ENCODE data around the gene OR2B6.

OR2B6 gene

GRCh38 chr6:27994616-27995015 is 37.6 kb downstream of the OR2B6 start:
- H3K36me3 ChIP-seq (ENCODE audit: control insufficient read depth, insufficient read depth, low read length) = no peaks in the 10 kb centered on the region
- WGBS (ENCODE audit: insufficient coverage, insufficient read length) = no CpG with 5 or more reads among the region's 2 CpGs
- no peak for DNase-seq (ENCODE audit: low read depth, low spot score)

GRCh38 chr6:28000351-28001045 is 43.5 kb downstream of the OR2B6 start:
- WGBS (ENCODE audit: insufficient coverage, insufficient read length) = no CpG with 5 or more reads among the region's 15 CpGs
- Histone ChIP-seq H3K4me3 (ENCODE audit: low read length) (no peak overlapping the region), H3K4me1 (ENCODE audit: control insufficient read depth, insufficient read depth, low read length) (peaks cover 5% of the 10 kb centered on the region), H3K9me3 (ENCODE audit: control insufficient read depth, insufficient read depth, low read length) (no peaks in the 10 kb centered on the region), H3K27ac (ENCODE audit: low read length) (no peak overlapping the region), H3K36me3 (ENCODE audit: control insufficient read depth, insufficient read depth, low read length) (no peaks in the 10 kb centered on the region), H3K27me3 (ENCODE audit: control insufficient read depth, insufficient read depth, low read length) (no peaks in the 10 kb centered on the region)
- DNase-seq (ENCODE audit: low read depth, low spot score) = no peak

More at GRCh38 chr6:27994616-27995015, 37.6 kb downstream of the OR2B6 start:
- no peak overlapping the region for H3K27ac ChIP-seq (ENCODE audit: low read length)
- H3K27me3 ChIP-seq (ENCODE audit: control insufficient read depth, insufficient read depth, low read length) = no peaks in the 10 kb centered on the region
- no peaks in the 10 kb centered on the region for H3K4me1 ChIP-seq (ENCODE audit: control insufficient read depth, insufficient read depth, low read length)
- H3K9me3 ChIP-seq (ENCODE audit: control insufficient read depth, insufficient read depth, low read length) = no peaks in the 10 kb centered on the region
- no peak overlapping the region for H3K4me3 ChIP-seq (ENCODE audit: low read length)

- Histone ChIP-seq H3K36me3 (ENCODE audit: control insufficient read depth, insufficient read depth, low read length) (no peaks in the 10 kb centered on the region), H3K27me3 (ENCODE audit: control insufficient read depth, insufficient read depth, low read length) (no peaks in the 10 kb centered on the region), H3K9me3 (ENCODE audit: control insufficient read depth, insufficient read depth, low read length) (no peaks in the 10 kb centered on the region), H3K27ac (ENCODE audit: low read length) (no peak overlapping the region), H3K4me1 (ENCODE audit: control insufficient read depth, insufficient read depth, low read length) (peaks cover 6% of the 10 kb centered on the region), H3K4me3 (ENCODE audit: low read length) (no peak overlapping the region)
- no peak for DNase-seq (ENCODE audit: low read depth, low spot score)
- no CpG with 5 or more reads among the region's 15 CpGs for WGBS (ENCODE audit: insufficient coverage, insufficient read length)
Measured at GRCh38 chr6:28001351-28001750, 44.3 kb downstream of the OR2B6 start.

GRCh38 chr6:28001751-28002150 is 44.7 kb downstream of the OR2B6 start:
- peaks cover 6% of the 10 kb centered on the region for H3K4me1 ChIP-seq (ENCODE audit: control insufficient read depth, insufficient read depth, low read length)
- no peak overlapping the region for H3K27ac ChIP-seq (ENCODE audit: low read length)
- H3K36me3 ChIP-seq (ENCODE audit: control insufficient read depth, insufficient read depth, low read length) = no peaks in the 10 kb centered on the region
- H3K9me3 ChIP-seq (ENCODE audit: control insufficient read depth, insufficient read depth, low read length) = no peaks in the 10 kb centered on the region
- no peak for DNase-seq (ENCODE audit: low read depth, low spot score)
- H3K27me3 ChIP-seq (ENCODE audit: control insufficient read depth, insufficient read depth, low read length) = no peaks in the 10 kb centered on the region
- no CpG with 5 or more reads among the region's 5 CpGs for whole genome bisulfite sequencing (ENCODE audit: insufficient coverage, insufficient read length)
- no peak overlapping the region for H3K4me3 ChIP-seq (ENCODE audit: low read length)

GRCh38 chr6:28002161-28002560 is 45.1 kb downstream of the OR2B6 start:
- DNase-seq (ENCODE audit: low read depth, low spot score) = no peak
- no peaks in the 10 kb centered on the region for H3K36me3 ChIP-seq (ENCODE audit: control insufficient read depth, insufficient read depth, low read length)

GRCh38 chr6:28003059-28003458 is 46.0 kb downstream of the OR2B6 start:
- no peaks in the 10 kb centered on the region for H3K36me3 ChIP-seq (ENCODE audit: control insufficient read depth, insufficient read depth, low read length)
- H3K9me3 ChIP-seq (ENCODE audit: control insufficient read depth, insufficient read depth, low read length) = no peaks in the 10 kb centered on the region
- no CpG with 5 or more reads among the region's 5 CpGs for WGBS (ENCODE audit: insufficient coverage, insufficient read length)

More at GRCh38 chr6:28002161-28002560, 45.1 kb downstream of the OR2B6 start:
- Histone ChIP-seq H3K4me1 (ENCODE audit: control insufficient read depth, insufficient read depth, low read length) (peaks cover 6% of the 10 kb centered on the region), H3K4me3 (ENCODE audit: low read length) (no peak overlapping the region), H3K27ac (ENCODE audit: low read length) (no peak overlapping the region), H3K9me3 (ENCODE audit: control insufficient read depth, insufficient read depth, low read length) (no peaks in the 10 kb centered on the region), H3K27me3 (ENCODE audit: control insufficient read depth, insufficient read depth, low read length) (no peaks in the 10 kb centered on the region)
- no CpG with 5 or more reads among the region's 5 CpGs for WGBS (ENCODE audit: insufficient coverage, insufficient read length)

GRCh38 chr6:28003661-28004060 is 46.6 kb downstream of the OR2B6 start:
- Histone ChIP-seq H3K4me1 (ENCODE audit: control insufficient read depth, insufficient read depth, low read length) (peaks cover 6% of the 10 kb centered on the region), H3K27ac (ENCODE audit: low read length) (no peak overlapping the region), H3K27me3 (ENCODE audit: control insufficient read depth, insufficient read depth, low read length) (no peaks in the 10 kb centered on the region), H3K9me3 (ENCODE audit: control insufficient read depth, insufficient read depth, low read length) (no peaks in the 10 kb centered on the region), H3K4me3 (ENCODE audit: low read length) (no peak overlapping the region), H3K36me3 (ENCODE audit: control insufficient read depth, insufficient read depth, low read length) (no peaks in the 10 kb centered on the region)
- WGBS (ENCODE audit: insufficient coverage, insufficient read length) = no CpG with 5 or more reads among the region's 3 CpGs
- no peak for DNase-seq (ENCODE audit: low read depth, low spot score)

More at GRCh38 chr6:28003059-28003458, 46.0 kb downstream of the OR2B6 start:
- no peak overlapping the region for H3K27ac ChIP-seq (ENCODE audit: low read length)
- peaks cover 6% of the 10 kb centered on the region for H3K4me1 ChIP-seq (ENCODE audit: control insufficient read depth, insufficient read depth, low read length)
- no peak overlapping the region for H3K4me3 ChIP-seq (ENCODE audit: low read length)
- no peak for DNase-seq (ENCODE audit: low read depth, low spot score)
- no peaks in the 10 kb centered on the region for H3K27me3 ChIP-seq (ENCODE audit: control insufficient read depth, insufficient read depth, low read length)

GRCh38 chr6:28004350-28005151 is 47.5 kb downstream of the OR2B6 start:
- Histone ChIP-seq H3K27ac (ENCODE audit: low read length) (no peak overlapping the region), H3K4me3 (ENCODE audit: low read length) (no peak overlapping the region), H3K27me3 (ENCODE audit: control insufficient read depth, insufficient read depth, low read length) (no peaks in the 10 kb centered on the region), H3K36me3 (ENCODE audit: control insufficient read depth, insufficient read depth, low read length) (no peaks in the 10 kb centered on the region), H3K4me1 (ENCODE audit: control insufficient read depth, insufficient read depth, low read length) (peaks cover 6% of the 10 kb centered on the region), H3K9me3 (ENCODE audit: control insufficient read depth, insufficient read depth, low read length) (no peaks in the 10 kb centered on the region)
- DNase-seq (ENCODE audit: low read depth, low spot score) = no peak
- no CpG with 5 or more reads among the region's 5 CpGs for WGBS (ENCODE audit: insufficient coverage, insufficient read length)

GRCh38 chr6:28005152-28005890 is 48.3 kb downstream of the OR2B6 start:
- no peak overlapping the region for H3K4me3 ChIP-seq (ENCODE audit: low read length)
- H3K27ac ChIP-seq (ENCODE audit: low read length) = no peak overlapping the region
- no peaks in the 10 kb centered on the region for H3K9me3 ChIP-seq (ENCODE audit: control insufficient read depth, insufficient read depth, low read length)
- H3K36me3 ChIP-seq (ENCODE audit: control insufficient read depth, insufficient read depth, low read length) = no peaks in the 10 kb centered on the region
- H3K27me3 ChIP-seq (ENCODE audit: control insufficient read depth, insufficient read depth, low read length) = no peaks in the 10 kb centered on the region
- WGBS (ENCODE audit: insufficient coverage, insufficient read length) = no CpG with 5 or more reads among the region's 5 CpGs
- no peak for DNase-seq (ENCODE audit: low read depth, low spot score)
- H3K4me1 ChIP-seq (ENCODE audit: control insufficient read depth, insufficient read depth, low read length) = peaks cover 6% of the 10 kb centered on the region

GRCh38 chr6:28005975-28006374 is 48.9 kb downstream of the OR2B6 start:
- Histone ChIP-seq H3K4me1 (ENCODE audit: control insufficient read depth, insufficient read depth, low read length) (peaks cover 6% of the 10 kb centered on the region), H3K27me3 (ENCODE audit: control insufficient read depth, insufficient read depth, low read length) (no peaks in the 10 kb centered on the region), H3K27ac (ENCODE audit: low read length) (no peak overlapping the region), H3K9me3 (ENCODE audit: control insufficient read depth, insufficient read depth, low read length) (no peaks in the 10 kb centered on the region), H3K4me3 (ENCODE audit: low read length) (no peak overlapping the region), H3K36me3 (ENCODE audit: control insufficient read depth, insufficient read depth, low read length) (no peaks in the 10 kb centered on the region)
- DNase-seq (ENCODE audit: low read depth, low spot score) = no peak
- no CpG with 5 or more reads among the region's 3 CpGs for WGBS (ENCODE audit: insufficient coverage, insufficient read length)

Measured in iPS DF 6.9 (cell line).